Endothelial cell of umbilical vein (primary cell): ENCODE data around the gene TRIM65. TPM values are rescaled to one million over a fixed set of nuclear protein-coding genes. Genes with fewer than 3 reads are reported as not detected.
A peak's percentile ranks its signal among the peaks of the same experiment; 100 is the strongest.

ENCODE experiments used
- BruUV-seq: library from RNA; stranded (reverse); fragments of 400-500 nt; replicated peaks from 2 replicates; lab custom pipeline; 2021; lab: Mats Ljungman, UMichigan
- CTCF ChIA-PET: fragments of 300-600, 350-600 bp; sonication (Branson Sonifier 250); formaldehyde crosslinking; loops from one replicate; lab custom pipeline; 2021; ENCODE audit warnings: antibody characterized with exemption, inconsistent platforms; lab: Charles Lee
- POLR2A ChIA-PET: fragments of 300-600, 350-600 bp; sonication (Branson Sonifier 250); formaldehyde crosslinking; loops from one replicate; lab custom pipeline; 2021; ENCODE audit warnings: antibody characterized with exemption, inconsistent platforms; lab: Charles Lee
- DNase-seq: peaks from one replicate; pipeline ENCODE4 v3.0.0-alpha.2; 2011; ENCODE audit warnings: low read depth, low spot score
- FAIRE-seq: peaks from 2 replicates; lab custom pipeline; 2011; peaks lifted over from hg19 to GRCh38; lab: Jason Lieb, UNC
- H2AFZ ChIP-seq: 2 replicates; pipeline ENCODE4 v1.6.0; 2012; ENCODE audit warnings: low read depth, low read length, control low read depth, inconsistent platforms
- H3K27ac ChIP-seq: 2 replicates; pipeline ENCODE4 v1.5.1; 2011; ENCODE audit warnings: low read depth, mild to moderate bottlenecking, control low read depth, low read length, moderate library complexity; ENCODE audit not compliant: insufficient read depth
- H3K27me3 ChIP-seq, 2 experiments: 2 replicates each; pipeline versions ENCODE4 v1.6.0 to v1.6.1; 2011; ENCODE audit warnings: low read length in 2 of 2, mixed read lengths in 1 of 2; ENCODE audit not compliant: control insufficient read depth in 2 of 2, insufficient read depth in 2 of 2
- H3K36me3 ChIP-seq, 2 experiments: 2 replicates in 1 of 2; 3 replicates in 1 of 2; pipeline ENCODE4 v1.5.1; 2011; ENCODE audit warnings: low read length in 2 of 2, mild to moderate bottlenecking in 1 of 2, moderate library complexity in 1 of 2; ENCODE audit not compliant: control insufficient read depth in 2 of 2, insufficient read depth in 2 of 2; ENCODE audit errors: extremely low read depth in 1 of 2
- H3K4me1 ChIP-seq: 3 replicates; pipeline ENCODE4 v1.5.1; 2011; ENCODE audit warnings: mild to moderate bottlenecking, low read length; ENCODE audit not compliant: control insufficient read depth, insufficient read depth; ENCODE audit errors: extremely low read depth
- H3K4me2 ChIP-seq: 2 replicates; pipeline ENCODE4 v1.6.1; 2011; ENCODE audit warnings: low read length, control low read depth, mixed read lengths; ENCODE audit not compliant: insufficient read depth
- H3K4me3 ChIP-seq, 3 experiments: fragments of 200-600 bp in 1 of 3; sonication (generic), shearing (Covaris generic) in 1 of 3; replicated peaks in 1 of 3; 2 replicates each; pipeline ENCODE4 v1.5.1; 2011 to 2016; ENCODE audit warnings: control low read depth in 3 of 3, low read length in 3 of 3, mild to moderate bottlenecking in 2 of 3, inconsistent platforms in 1 of 3, low read depth in 1 of 3, moderate library complexity in 1 of 3; ENCODE audit not compliant: insufficient read depth in 1 of 3
- H3K79me2 ChIP-seq: 2 replicates; pipeline ENCODE4 v1.6.0; 2012; ENCODE audit warnings: low read length, inconsistent platforms; ENCODE audit not compliant: control insufficient read depth, insufficient read depth
- H3K9ac ChIP-seq: replicated peaks from 2 replicates; pipeline ENCODE3; 2011; ENCODE audit warnings: low read length, control low read depth; ENCODE audit not compliant: insufficient read depth; ENCODE audit errors: extremely low read depth
- H3K9me1 ChIP-seq: replicated peaks from 3 replicates; pipeline ENCODE4 v1.6.0; 2011; ENCODE audit warnings: mild to moderate bottlenecking, low read length; ENCODE audit not compliant: control insufficient read depth, insufficient read depth; ENCODE audit errors: extremely low read depth
- H3K9me3 ChIP-seq: replicated peaks from 2 replicates; pipeline ENCODE4 v1.5.1; 2012; ENCODE audit warnings: low read length, inconsistent platforms; ENCODE audit not compliant: control insufficient read depth, insufficient read depth
- H4K20me1 ChIP-seq: replicated peaks from 2 replicates; pipeline ENCODE3; 2011; ENCODE audit warnings: mild to moderate bottlenecking, low read length; ENCODE audit not compliant: control insufficient read depth, insufficient read depth; ENCODE audit errors: extremely low read depth
- CTCF ChIP-seq, 2 donors: IDR thresholded peaks; 1 replicate in 1 of 2; 2 replicates in 1 of 2; pipeline ENCODE4 v1.5.1; 2011; ENCODE audit warnings: low read length in 2 of 2, mild to moderate bottlenecking in 2 of 2, moderate library complexity in 2 of 2, control low read depth in 1 of 2, inconsistent platforms in 1 of 2, low read depth in 1 of 2; ENCODE audit not compliant: insufficient read depth in 1 of 2; ENCODE audit errors: extremely low read depth in 1 of 2
- EZH2 ChIP-seq: IDR thresholded peaks from 2 replicates; pipeline ENCODE4 v1.6.1; 2012; ENCODE audit warnings: borderline replicate concordance, low read depth, mild to moderate bottlenecking, moderate library complexity, low read length, inconsistent platforms; ENCODE audit not compliant: severe bottlenecking
- FOS ChIP-seq: IDR thresholded peaks from 2 replicates; pipeline ENCODE4 v1.6.1; 2011; ENCODE audit warnings: mild to moderate bottlenecking, low read length, moderate library complexity, borderline replicate concordance; ENCODE audit not compliant: insufficient read depth
- GATA2 ChIP-seq: IDR thresholded peaks from 2 replicates; pipeline ENCODE4 v1.7.0; 2011; ENCODE audit warnings: low read depth, mild to moderate bottlenecking, moderate library complexity, mixed read lengths, low read length; ENCODE audit not compliant: insufficient read length, insufficient read depth
- JUN ChIP-seq: IDR thresholded peaks from 2 replicates; pipeline ENCODE4 v1.6.1; 2011; ENCODE audit warnings: borderline replicate concordance, low read depth; ENCODE audit not compliant: insufficient read length, insufficient read depth
- MAX ChIP-seq: IDR thresholded peaks from 2 replicates; pipeline ENCODE4 v1.6.1; 2011; ENCODE audit not compliant: insufficient read depth, insufficient read length
- MYC ChIP-seq: IDR thresholded peaks from one replicate; pipeline ENCODE4 v1.6.1; 2011; ENCODE audit warnings: mild to moderate bottlenecking, low read depth, low read length
- POLR2A ChIP-seq: IDR thresholded peaks from 2 replicates; pipeline ENCODE4 v1.6.1; 2012; ENCODE audit warnings: low read depth, mild to moderate bottlenecking, control low read depth, low read length
- POLR2AphosphoS5 ChIP-seq: IDR thresholded peaks from 2 replicates; pipeline ENCODE4 v1.6.1; 2012; ENCODE audit warnings: low read depth, mild to moderate bottlenecking, control low read depth, low read length, moderate library complexity; ENCODE audit not compliant: insufficient read depth
- dilution Hi-C: fragments of 300-500 bp; cut with MboI; formaldehyde crosslinking; loops from one replicate; pipeline ENCODE4 v1.15.0; 2019; ENCODE audit warnings: low sequenced_read_pairs; ENCODE audit not compliant: extremely low pct_ligation_motif_present
- intact Hi-C: fragments of 100-400 bp; cut with micrococcal nuclease; formaldehyde crosslinking; loops from one replicate; pipeline ENCODE4 v1.10.0; 2022
- polyA plus RNA-seq, 4 experiments: library from polyadenylated mRNA; depleted of rRNA in 3 of 4; stranded (reverse) in 3 of 4; unstranded in 1 of 4; fragments of >200 nt; gene quantifications; 2 replicates each; pipeline versions ENCODE4 v1.2.1 to v1.2.3, GENCODE V29; 2011 to 2012; ENCODE audit warnings: missing spikeins in 1 of 4
- total RNA-seq: library from RNA; stranded (reverse); gene quantifications from 2 replicates; pipeline ENCODE4 v1.2.3, GENCODE V29; 2021

The TRIM65 gene
- total and polyA plus RNA-seq, 2 donors (not counting 3 experiments of a cell fraction or from before 2014, with no cell fraction given), result 19.3 to 33.5 TPM

GRCh38 chr17:75876938-75877751, 19.6 kb downstream of the TRIM65 start:
- peak; percentile 96 for FAIRE-seq

More at GRCh38 chr17:75876938-75877751, 19.6 kb downstream of the TRIM65 start:
- CTCF ChIA-PET, result interaction anchor here (0.6 to 10.3 kb wide), 15 partner anchors 10 to 112 kb away, joined by 3 to 241 read pairs (median 5); partner anchors contain the start of genes GALK1, TRIM65, UNC13D and WBP2
- peak overlapping the region; percentile 82 for H3K9ac ChIP-seq
- intact Hi-C loops (loop anchor here (1.0 to 2.0 kb wide), 7 partner anchors 19 to 98 kb away; partner anchors contain the start of genes MRPL38, TRIM65, UNC13D and UNK), dilution Hi-C loops (no loop called here)
- H3K79me2 ChIP-seq, result peaks cover 6% of the 10 kb centered on the region
- H4K20me1 ChIP-seq, result no peaks in the 10 kb centered on the region
- no peaks in the 10 kb centered on the region for H3K9me3 ChIP-seq
- no peak overlapping the region for H2AFZ ChIP-seq
- TF ChIP-seq POLR2A, result peak; percentile 83
- TF ChIP-seq FOS, result peak; percentile 92
- peak in 1 of 2 donors; percentile 23 for TF ChIP-seq CTCF (IDR thresholded peaks at IDR 0.05; ENCODE audit: extremely low read depth in 1 of 2, insufficient read depth in 1 of 2, low read depth in 1 of 2, low read length in 2 of 2)
- peak; percentile 81 for TF ChIP-seq JUN
- TF ChIP-seq EZH2, result no peak
- peak; percentile 11 for TF ChIP-seq MAX
- no peak for TF ChIP-seq GATA2
- TF ChIP-seq MYC, result peak; percentile 65
- TF ChIP-seq POLR2AphosphoS5, result peak; percentile 97
- H3K4me2 ChIP-seq, result peak overlapping the region; percentile 50
- peak overlapping the region; percentile 70 for H3K27ac ChIP-seq
- POLR2A ChIA-PET, result interaction anchor here (0.7 to 3.0 kb wide), 2 partner anchors 13 to 19 kb away, joined by 3 to 17 read pairs; no protein-coding TSS in a partner anchor
- DNase-seq, result peak; percentile 98
- H3K9me1 ChIP-seq, result no peaks in the 10 kb centered on the region
- TSS peak; percentile 57 for BruUV-seq
- no peaks in the 10 kb centered on the region for H3K27me3 ChIP-seq
- peak overlapping the region; percentile 1 to 67 (median 66) for H3K4me3 ChIP-seq
- peaks cover 40% of the 10 kb centered on the region for H3K4me1 ChIP-seq
- peaks cover 3 to 18% of the 10 kb centered on the region in 2 experiments for H3K36me3 ChIP-seq
